Natural killer cell (primary cell): ENCODE data around the gene BIRC2. TPM values are rescaled to one million over a fixed set of nuclear protein-coding genes. Genes with fewer than 3 reads are reported as not detected.
A peak's percentile ranks its signal among the peaks of the same experiment; 100 is the strongest.
"Not testable (repeated sequence)": the region's sequence is repeated elsewhere in the genome, so short reads cannot be mapped to it uniquely, and the experiment has no call there.

Experiments used
- ATAC-seq, 3 donors: fragments of 150-1000 bp in 2 of 3; fragments of 200-7000 bp in 1 of 3; cut with Tn5 transposase; 1 replicate in 1 of 3; 2 replicates in 2 of 3; pipeline ENCODE4 v1.10.0; 2021; ENCODE audit warnings: mild to moderate bottlenecking in 2 of 3, moderate library complexity in 2 of 3
- DNase-seq, 2 donors: peaks; one replicate each; pipeline versions ENCODE4 v3.0.0 to v3.0.0-alpha.2; 2013 to 2021; ENCODE audit warnings: mixed read lengths in 1 of 2
- H3K27ac ChIP-seq: one replicate; pipeline ENCODE4 v1.5.1; 2013; ENCODE audit warnings: mild to moderate bottlenecking, low read length
- H3K27me3 ChIP-seq: one replicate; pipeline ENCODE4 v1.6.1; 2013; ENCODE audit warnings: low read length; ENCODE audit not compliant: control insufficient read depth, insufficient read depth
- H3K36me3 ChIP-seq: one replicate; pipeline ENCODE4 v1.6.1; 2013; ENCODE audit warnings: low read length; ENCODE audit not compliant: control insufficient read depth, insufficient read depth
- H3K4me1 ChIP-seq: one replicate; pipeline ENCODE4 v1.6.1; 2013; ENCODE audit warnings: low read length; ENCODE audit not compliant: control insufficient read depth, insufficient read depth
- H3K4me3 ChIP-seq: one replicate; pipeline ENCODE4 v1.5.1; 2013; ENCODE audit warnings: low read length
- H3K9me3 ChIP-seq: one replicate; pipeline ENCODE4 v1.6.1; 2013; ENCODE audit warnings: low read length; ENCODE audit not compliant: control insufficient read depth, insufficient read depth
- H3K27ac Mint-ChIP-seq, 2 donors: one replicate each; pipeline ENCODE4 v1.8.0; 2022; ENCODE audit warnings: mild to moderate bottlenecking in 2 of 2, mixed read lengths in 2 of 2, moderate library complexity in 1 of 2
- H3K27me3 Mint-ChIP-seq, 2 donors: one replicate each; pipeline ENCODE4 v1.8.0; 2022; ENCODE audit warnings: low read depth in 2 of 2, mixed read lengths in 2 of 2
- H3K36me3 Mint-ChIP-seq: one replicate; pipeline ENCODE4 v1.8.0; 2022; ENCODE audit warnings: mixed read lengths
- H3K4me1 Mint-ChIP-seq, 2 donors: one replicate each; pipeline ENCODE4 v1.8.0; 2022; ENCODE audit warnings: mixed read lengths in 2 of 2
- H3K4me3 Mint-ChIP-seq: one replicate; pipeline ENCODE4 v1.8.0; 2022; ENCODE audit warnings: mild to moderate bottlenecking, moderate library complexity, mixed read lengths
- H3K9me3 Mint-ChIP-seq, 2 donors: one replicate each; pipeline ENCODE4 v1.8.0; 2022; ENCODE audit warnings: mixed read lengths in 2 of 2
- CTCF ChIP-seq: fragments of 200-600 bp; IDR thresholded peaks from one replicate; pipeline ENCODE4 v1.8.0; 2022; ENCODE audit warnings: antibody characterized with exemption
- WGBS: methylation state at CpG from one replicate; pipeline ENCODE4 v1.1.7; 2013; ENCODE audit warnings: missing lambda C conversion rate; ENCODE audit not compliant: insufficient coverage; 5-methylcytosine and 5-hydroxymethylcytosine counted together
- intact Hi-C: fragments of 100-400 bp; cut with micrococcal nuclease; formaldehyde crosslinking; loops from one replicate; pipeline ENCODE4 v1.14.2; 2022
- total RNA-seq, 4 donors: library from RNA; stranded (reverse); fragments of 120-200 nt in 1 of 4; gene quantifications; one replicate each; pipeline versions ENCODE4 v1.2.3 to v1.2.4, GENCODE V29; 2013 to 2022

BIRC2 gene
- total RNA-seq, 3 donors from 2014 or later (not counting 1 experiment from before 2014, with no cell fraction given): 92.2 to 146 (median 111) TPM

DNA sequence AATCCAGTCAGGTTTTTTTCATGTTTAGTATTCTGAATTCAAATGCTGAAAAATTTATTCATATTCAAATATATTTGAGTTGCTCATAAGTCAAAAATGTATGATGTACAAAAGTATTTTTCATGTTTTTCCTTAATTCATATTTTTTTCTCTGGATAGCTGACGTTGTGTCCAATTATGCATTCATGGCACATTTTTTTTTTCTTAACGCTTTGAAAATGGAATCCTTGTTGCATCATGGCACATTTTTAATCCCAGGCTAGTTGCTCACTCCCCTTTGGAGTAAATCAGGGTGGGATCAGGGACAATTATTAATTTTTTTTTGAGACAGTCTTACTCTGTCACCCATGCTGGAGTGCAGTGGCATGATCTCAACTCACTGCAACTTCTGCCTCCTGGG, 15.7 kb upstream of the BIRC2 start:
- Mint-ChIP-seq H3K9me3 (no peaks in the 10 kb centered on the region), H3K36me3 (peaks cover 12% of the 10 kb centered on the region), H3K4me1 (peaks cover 0 to 4% of the 10 kb centered on the region in 2 donors), H3K27me3 (no peaks in the 10 kb centered on the region), H3K4me3 (no peak overlapping the region), H3K27ac (no peak overlapping the region)
- no peak for DNase-seq
- ATAC-seq: no peak
- 100% methylated on average over 2 of the region's 2 CpGs for WGBS
- Histone ChIP-seq H3K9me3 (no peaks in the 10 kb centered on the region), H3K36me3 (peaks cover 79% of the 10 kb centered on the region), H3K4me1 (no peaks in the 10 kb centered on the region), H3K27ac (no peak overlapping the region), H3K4me3 (no peak overlapping the region), H3K27me3 (no peaks in the 10 kb centered on the region)
- intact Hi-C loops: no loop called here
- TF ChIP-seq CTCF: no peak

- no peaks in the 10 kb centered on the region for H3K27me3 Mint-ChIP-seq
- Histone ChIP-seq H3K27me3 (no peaks in the 10 kb centered on the region), H3K4me3 (no peak overlapping the region), H3K27ac (no peak overlapping the region), H3K4me1 (no peaks in the 10 kb centered on the region), H3K9me3 (no peaks in the 10 kb centered on the region), H3K36me3 (peaks cover 77% of the 10 kb centered on the region)
- peaks cover 12% of the 10 kb centered on the region for H3K36me3 Mint-ChIP-seq
- DNase-seq (no peak), ATAC-seq (no peak)
- H3K9me3 Mint-ChIP-seq: no peaks in the 10 kb centered on the region
- H3K27ac Mint-ChIP-seq: peak overlapping the region in 1 of 2 donors; percentile 4
- no peak overlapping the region for H3K4me3 Mint-ChIP-seq
- WGBS: 67% methylated on average over 1 of the region's 1 CpG
- peaks cover 0 to 4% of the 10 kb centered on the region in 2 donors for H3K4me1 Mint-ChIP-seq
- intact Hi-C loops: no loop called here
- TF ChIP-seq CTCF: no peak
Measured at GRCh38 chr11:102332611-102332994, 14.4 kb upstream of the BIRC2 start.

DNA sequence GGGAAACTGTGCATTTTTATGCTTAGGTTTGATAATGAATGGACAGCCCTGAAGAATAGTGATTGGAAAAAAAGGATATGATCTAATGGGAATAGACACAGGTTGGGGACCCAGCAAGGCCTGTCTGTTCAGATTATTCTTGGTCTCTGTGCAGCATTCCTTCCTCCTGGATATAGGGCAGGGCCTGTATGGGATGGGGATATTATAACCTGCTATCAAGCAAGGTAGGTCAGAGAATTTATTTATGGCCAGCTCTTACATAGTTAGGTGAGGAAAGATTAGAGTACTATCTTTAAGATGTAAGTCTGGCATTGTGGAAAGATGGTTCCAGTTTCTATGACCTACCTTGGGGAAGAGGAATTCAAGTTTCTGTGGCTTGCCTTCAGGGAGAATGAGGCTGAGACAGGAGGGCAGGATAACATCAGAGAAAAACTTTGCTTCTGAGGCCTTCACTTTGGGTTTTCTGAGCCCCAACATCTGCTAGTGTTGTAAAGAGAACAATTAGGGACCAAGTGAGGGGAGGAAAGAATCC, 8.5 kb upstream of the BIRC2 start:
- H3K4me3 ChIP-seq: no peak overlapping the region
- Mint-ChIP-seq H3K9me3 (no peaks in the 10 kb centered on the region), H3K27me3 (no peaks in the 10 kb centered on the region), H3K27ac (no peak overlapping the region), H3K36me3 (no peaks in the 10 kb centered on the region), H3K4me1 (peaks cover 5% of the 10 kb centered on the region in 2 donors), H3K4me3 (no peak overlapping the region)
- DNase-seq: no peak
- TF ChIP-seq CTCF: no peak
- H3K9me3 ChIP-seq: no peaks in the 10 kb centered on the region
- H3K27me3 ChIP-seq: no peaks in the 10 kb centered on the region
- ATAC-seq: no peak
- no peak overlapping the region for H3K27ac ChIP-seq
- intact Hi-C loops: no loop called here
- peaks cover 34% of the 10 kb centered on the region for H3K36me3 ChIP-seq
- H3K4me1 ChIP-seq: peaks cover 2% of the 10 kb centered on the region

DNA sequence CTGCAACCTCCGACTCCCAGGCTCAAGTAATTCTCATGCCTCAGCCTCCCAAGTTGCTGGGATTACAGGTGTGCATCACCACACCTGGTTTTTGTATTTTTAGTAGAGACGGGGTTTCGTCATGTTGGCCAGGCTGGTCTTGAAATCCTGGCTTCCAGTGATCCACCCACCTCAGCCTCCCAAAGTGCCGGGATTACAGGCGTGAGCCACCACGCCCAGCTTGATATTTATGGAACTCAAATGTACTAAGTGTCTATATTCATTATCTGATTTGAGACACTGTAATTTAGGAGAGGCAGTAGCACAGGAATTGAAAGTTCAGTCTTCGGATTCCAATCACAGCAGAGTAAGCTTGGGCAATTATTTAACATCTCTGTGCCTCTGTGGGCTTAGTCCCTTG, 5.7 kb upstream of the BIRC2 start:
- not testable (repeated sequence) for H3K4me1 ChIP-seq, H3K9me3 ChIP-seq, H3K9me3 Mint-ChIP-seq, H3K4me3 Mint-ChIP-seq, H3K27me3 ChIP-seq, H3K4me3 ChIP-seq, H3K27ac Mint-ChIP-seq, H3K27me3 Mint-ChIP-seq, H3K27ac ChIP-seq, H3K36me3 Mint-ChIP-seq, ATAC-seq, DNase-seq
- WGBS: 87% methylated on average over 4 of the region's 7 CpGs
- intact Hi-C loops: loop anchor here (1.0 to 5.0 kb wide), 3 partner anchors 154 to 325 kb away; no protein-coding TSS in a partner anchor
- peaks cover 12 to 13% of the 10 kb centered on the region in 2 donors for H3K4me1 Mint-ChIP-seq
- peaks cover 23% of the 10 kb centered on the region for H3K36me3 ChIP-seq
